Activated CD4-positive, alpha-beta T cell treated with anti-CD3 and anti-CD28 coated beads, Interleukin-2, amount 50 U/mL, for 48 hours (primary cell): ENCODE results near the gene P2RY13.

Source experiments
- DNase-seq, 2 experiments: peaks; one replicate each; pipeline ENCODE4 v3.0.0-alpha.2; 2020

P2RY13 gene

GRCh38 chr3:151329363-151329762 lies at the start of gene P2RY13:
TSS of gene P2RY13 (minus strand) at chr3:151329549. CDS start at chr3:151329528, 21 bp downstream.
- DNase-seq = no peak

- no peak for DNase-seq
These were observed 48.5 kb upstream of the P2RY13 start for GRCh38 chr3:151377768-151378385.

- DNase-seq = no peak
These were observed 42.9 kb upstream of the P2RY13 start for GRCh38 chr3:151372063-151372820.

- DNase-seq = no peak
These were observed 42.2 kb upstream of the P2RY13 start for GRCh38 chr3:151371526-151371925.

- no peak for DNase-seq
These were observed 38.1 kb upstream of the P2RY13 start for GRCh38 chr3:151367448-151367847.

- no peak for DNase-seq
These were observed 37.6 kb upstream of the P2RY13 start for GRCh38 chr3:151366993-151367392.

- no peak for DNase-seq
These were observed 33.4 kb upstream of the P2RY13 start for GRCh38 chr3:151362751-151363174.

GRCh38 chr3:151357463-151357850 lies 28.1 kb upstream of the P2RY13 start:
- no peak for DNase-seq

- DNase-seq = no peak
These were observed 27.6 kb upstream of the P2RY13 start for GRCh38 chr3:151356794-151357462.

- DNase-seq = no peak
These were observed 22.3 kb upstream of the P2RY13 start for GRCh38 chr3:151351648-151352047.

GRCh38 chr3:151351219-151351618 lies 21.9 kb upstream of the P2RY13 start:
- DNase-seq = no peak

GRCh38 chr3:151350656-151351055 lies 21.3 kb upstream of the P2RY13 start:
- no peak for DNase-seq

- DNase-seq = no peak
These were observed 18.1 kb upstream of the P2RY13 start for GRCh38 chr3:151347432-151347831.

GRCh38 chr3:151346292-151346691 lies 16.9 kb upstream of the P2RY13 start:
- no peak for DNase-seq

GRCh38 chr3:151345859-151346258 lies 16.5 kb upstream of the P2RY13 start:
- DNase-seq = no peak

- no peak for DNase-seq
These were observed 2.3 kb upstream of the P2RY13 start for GRCh38 chr3:151331696-151332095.

- no peak for DNase-seq
These were observed 1.6 kb upstream of the P2RY13 start for GRCh38 chr3:151330899-151331298.

GRCh38 chr3:151330379-151330778 lies 1.0 kb upstream of the P2RY13 start:
- no peak for DNase-seq

GRCh38 chr3:151328298-151328995 lies 902 bp downstream of the P2RY13 start:
- DNase-seq = no peak

- no peak for DNase-seq
These were observed 1.7 kb downstream of the P2RY13 start for GRCh38 chr3:151327571-151328198.

GRCh38 chr3:151322511-151322910 lies 6.8 kb downstream of the P2RY13 start:
- no peak for DNase-seq

- DNase-seq = no peak
These were observed 7.8 kb downstream of the P2RY13 start for GRCh38 chr3:151321526-151321925.

- DNase-seq = no peak
These were observed 9.2 kb downstream of the P2RY13 start for GRCh38 chr3:151320131-151320530.
